ENCODE measurements around the gene NIP7. TPM values are rescaled to one million over a fixed set of nuclear protein-coding genes. Genes with fewer than 3 reads are reported as not detected.

NIP7 gene
- total and polyA plus RNA-seq, 4 donors, result 14.5 to 23.2 (median 17.0) TPM

DNA sequence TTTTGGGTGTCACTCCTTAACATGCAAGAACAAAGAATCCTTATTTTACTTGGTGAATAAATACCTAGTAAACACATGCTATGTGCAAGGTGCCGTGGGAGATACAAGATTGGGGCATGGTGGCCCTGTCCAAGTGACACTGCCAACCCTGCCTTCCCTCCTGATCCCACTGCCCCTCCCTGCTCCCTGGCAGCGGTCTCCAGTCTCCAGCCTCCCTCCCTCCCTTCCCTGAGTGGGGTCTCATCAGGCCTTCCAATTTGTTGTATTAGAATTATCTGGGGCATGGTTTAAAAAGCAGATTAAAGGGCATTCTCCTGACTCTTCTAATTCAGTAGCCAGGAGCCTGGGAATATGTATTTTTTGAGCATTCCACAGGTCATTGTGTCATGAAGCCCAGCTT lies 24.5 kb downstream of the NIP7 start:
- no peak for DNase-seq
- H3K27ac ChIP-seq (ENCODE audit: low read depth in 1 of 2, low read length in 1 of 2), result no peak overlapping the region
- H3K36me3 ChIP-seq (ENCODE audit: control insufficient read depth in 4 of 4, insufficient read depth in 4 of 4, low read length in 4 of 4), result peaks cover 29 to 39% (median 34%) of the 10 kb centered on the region in 4 donors

DNA sequence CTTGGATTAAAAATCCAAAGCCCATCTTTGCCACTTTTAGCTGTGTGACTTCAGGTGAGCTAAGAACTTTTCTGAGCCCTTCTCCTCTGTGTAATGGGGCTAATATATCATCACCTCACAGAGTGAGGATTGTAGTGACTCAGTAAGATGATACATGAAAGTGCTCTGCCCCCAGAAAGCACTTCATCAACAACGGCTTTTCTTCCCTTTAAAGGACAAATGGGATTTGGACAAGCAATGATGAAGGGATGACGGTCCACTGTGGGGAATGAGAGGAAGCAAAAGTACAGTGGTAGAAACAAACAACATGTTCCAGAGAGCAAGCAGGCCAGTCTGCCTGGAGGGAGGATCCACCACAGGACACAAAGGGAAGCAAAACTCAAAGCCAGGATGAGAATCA lies 26.3 kb downstream of the NIP7 start:
- H3K4me1 ChIP-seq (ENCODE audit: control insufficient read depth in 5 of 5, insufficient read depth in 5 of 5, low read length in 5 of 5), result peaks cover 0 to 3% (median 0%) of the 10 kb centered on the region in 5 donors
- H3K9ac ChIP-seq (ENCODE audit: insufficient read depth in 1 of 2, low read length in 2 of 2), result no peak overlapping the region
- no peak overlapping the region for H3K4me3 ChIP-seq
- no peak overlapping the region for H3K27ac ChIP-seq (ENCODE audit: low read depth in 1 of 2, low read length in 1 of 2)
- peaks cover 37 to 47% (median 44%) of the 10 kb centered on the region in 4 donors for H3K36me3 ChIP-seq (ENCODE audit: control insufficient read depth in 4 of 4, insufficient read depth in 4 of 4, low read length in 4 of 4)
- 90 to 92% methylated on average over 2 of the region's 2 CpGs for WGBS, 2 donors
- ATAC-seq (ENCODE audit: insufficient read depth, low FRiP score) (no peak), DNase-seq (no peak)
- TF ChIP-seq CTCF (IDR thresholded peaks at IDR 0.05; ENCODE audit: control extremely low read depth, extremely low read depth), result no peak
- no peaks in the 10 kb centered on the region for H3K9me3 ChIP-seq (ENCODE audit: control insufficient read depth in 4 of 4, insufficient read depth in 3 of 4, low read length in 3 of 4)
- H3K27me3 ChIP-seq (ENCODE audit: control insufficient read depth in 3 of 3, insufficient read depth in 3 of 3, low read length in 2 of 3), result no peaks in the 10 kb centered on the region

More for the DNA sequence above, 24.5 kb downstream of the NIP7 start:
- 96% methylated on average over 2 of the region's 2 CpGs for WGBS, 2 donors
- Histone ChIP-seq H3K4me3 (no peak overlapping the region), H3K4me1 (ENCODE audit: control insufficient read depth in 5 of 5, insufficient read depth in 5 of 5, low read length in 5 of 5) (peaks cover 0 to 3% (median 0%) of the 10 kb centered on the region in 5 donors), H3K9me3 (ENCODE audit: control insufficient read depth in 4 of 4, insufficient read depth in 3 of 4, low read length in 3 of 4) (no peaks in the 10 kb centered on the region), H3K27me3 (ENCODE audit: control insufficient read depth in 3 of 3, insufficient read depth in 3 of 3, low read length in 2 of 3) (no peaks in the 10 kb centered on the region), H3K9ac (ENCODE audit: insufficient read depth in 1 of 2, low read length in 2 of 2) (no peak overlapping the region)
- no peak for ATAC-seq (ENCODE audit: insufficient read depth, low FRiP score)
- no peak for TF ChIP-seq CTCF (IDR thresholded peaks at IDR 0.05; ENCODE audit: control extremely low read depth, extremely low read depth)

DNA sequence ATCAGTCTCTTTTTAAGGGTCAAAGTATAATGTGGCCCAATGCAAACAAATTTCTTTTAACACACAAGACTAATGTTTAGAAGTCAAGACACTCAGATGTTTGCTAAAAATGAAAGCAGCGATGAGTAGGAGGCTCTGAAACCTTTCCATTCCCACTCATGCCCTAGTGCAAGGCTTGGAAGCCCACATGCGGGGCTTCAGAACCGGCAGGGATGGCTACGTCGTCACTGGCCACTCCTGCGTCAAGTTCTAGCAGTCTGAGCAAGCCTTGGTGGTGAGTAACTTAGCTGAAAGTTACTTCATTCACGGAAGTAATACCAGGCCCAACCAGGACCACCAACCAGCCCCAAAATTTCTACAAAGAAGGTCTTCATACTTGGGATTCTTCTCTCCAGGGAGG lies 26.9 kb downstream of the NIP7 start:
- 92 to 97% methylated on average over 7 of the region's 7 CpGs for WGBS, 2 donors
- H3K9me3 ChIP-seq (ENCODE audit: control insufficient read depth in 4 of 4, insufficient read depth in 3 of 4, low read length in 3 of 4), result no peaks in the 10 kb centered on the region
- TF ChIP-seq CTCF (IDR thresholded peaks at IDR 0.05; ENCODE audit: control extremely low read depth, extremely low read depth), result no peak
- DNase-seq, result no peak
- no peaks in the 10 kb centered on the region for H3K27me3 ChIP-seq (ENCODE audit: control insufficient read depth in 3 of 3, insufficient read depth in 3 of 3, low read length in 2 of 3)
- peaks cover 37 to 47% (median 44%) of the 10 kb centered on the region in 4 donors for H3K36me3 ChIP-seq (ENCODE audit: control insufficient read depth in 4 of 4, insufficient read depth in 4 of 4, low read length in 4 of 4)
- no peak overlapping the region for H3K9ac ChIP-seq (ENCODE audit: insufficient read depth in 1 of 2, low read length in 2 of 2)
- H3K4me1 ChIP-seq (ENCODE audit: control insufficient read depth in 5 of 5, insufficient read depth in 5 of 5, low read length in 5 of 5), result peaks cover 0 to 3% (median 0%) of the 10 kb centered on the region in 5 donors
- ATAC-seq (ENCODE audit: insufficient read depth, low FRiP score), result no peak
- no peak overlapping the region for H3K27ac ChIP-seq (ENCODE audit: low read depth in 1 of 2, low read length in 1 of 2)
- H3K4me3 ChIP-seq, result no peak overlapping the region

- Histone ChIP-seq H3K9me3 (ENCODE audit: control insufficient read depth in 4 of 4, insufficient read depth in 3 of 4, low read length in 3 of 4) (no peaks in the 10 kb centered on the region), H3K27me3 (ENCODE audit: control insufficient read depth in 3 of 3, insufficient read depth in 3 of 3, low read length in 2 of 3) (no peaks in the 10 kb centered on the region), H3K9ac (ENCODE audit: insufficient read depth in 1 of 2, low read length in 2 of 2) (no peak overlapping the region), H3K4me1 (ENCODE audit: control insufficient read depth in 5 of 5, insufficient read depth in 5 of 5, low read length in 5 of 5) (no peaks in the 10 kb centered on the region), H3K36me3 (ENCODE audit: control insufficient read depth in 4 of 4, insufficient read depth in 4 of 4, low read length in 4 of 4) (peaks cover 46 to 49% (median 47%) of the 10 kb centered on the region in 4 donors), H3K4me3 (no peak overlapping the region), H3K27ac (ENCODE audit: low read depth in 1 of 2, low read length in 1 of 2) (no peak overlapping the region)
- DNase-seq, result no peak
- TF ChIP-seq CTCF (IDR thresholded peaks at IDR 0.05; ENCODE audit: control extremely low read depth, extremely low read depth), result no peak
- ATAC-seq (ENCODE audit: insufficient read depth, low FRiP score), result no peak
- 50 to 74% methylated on average over 7 of the region's 7 CpGs for WGBS, 2 donors
These were observed 28.4 kb downstream of the NIP7 start for GRCh38 chr16:69367980-69368379.
